Left kidney (tissue), 2 donors: ENCODE results near the gene RAB34. TPM values are rescaled to one million over a fixed set of nuclear protein-coding genes. Genes with fewer than 3 reads are reported as not detected.
A peak's percentile ranks its signal among the peaks of the same experiment; 100 is the strongest.

ENCODE experiments used
- DNase-seq: peaks from one replicate; pipeline ENCODE4 v3.0.0-alpha.2; 2013
- polyA plus RNA-seq: library from polyadenylated mRNA; unstranded; fragments of 120-200 nt; gene quantifications from one replicate; pipeline ENCODE4 v1.2.1, GENCODE V29; 2013; ENCODE audit not compliant: insufficient read length

Gene RAB34
- polyA plus RNA-seq, 1 donor = 181 TPM

DNA sequence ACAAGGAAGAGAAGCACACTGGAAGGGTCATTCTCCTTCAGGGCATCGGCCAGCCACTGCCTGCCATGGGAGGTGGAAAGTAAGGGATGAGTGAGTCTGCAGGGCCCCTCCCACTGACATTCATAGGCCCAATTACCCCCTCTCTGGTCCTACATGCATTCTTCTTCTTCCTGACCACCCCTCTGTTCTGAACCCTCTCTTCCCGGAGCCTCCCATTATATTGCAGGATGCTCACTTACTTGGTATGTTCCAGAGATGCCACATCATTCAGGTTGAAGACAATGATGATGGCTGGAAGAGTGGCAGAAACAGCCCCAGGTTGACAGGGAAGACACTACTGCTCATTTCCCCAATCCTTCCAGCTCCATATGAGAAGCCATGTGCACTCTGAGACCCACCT lies 2.5 kb downstream of the RAB34 start:
- no peak for DNase-seq

DNA sequence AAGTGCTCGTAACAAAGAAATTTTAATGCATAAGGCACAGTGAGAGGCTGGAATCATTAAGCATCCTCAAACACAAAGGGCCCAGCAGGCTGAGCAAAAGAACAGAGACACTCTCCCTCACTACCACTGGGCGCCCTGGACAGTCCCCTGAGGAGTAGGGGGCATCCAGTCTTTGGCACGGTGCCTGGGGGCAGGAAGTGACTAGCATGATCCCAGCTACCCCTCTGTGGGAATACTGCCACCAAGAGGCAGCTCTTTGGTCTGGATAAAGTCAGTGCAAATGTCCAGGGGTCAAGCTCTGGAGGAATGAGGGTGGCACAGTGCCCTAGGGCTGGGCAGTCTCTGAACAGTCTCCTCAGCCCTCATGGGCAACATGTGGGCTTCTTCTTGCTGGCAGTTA lies 3.4 kb downstream of the RAB34 start:
- DNase-seq = no peak

DNA sequence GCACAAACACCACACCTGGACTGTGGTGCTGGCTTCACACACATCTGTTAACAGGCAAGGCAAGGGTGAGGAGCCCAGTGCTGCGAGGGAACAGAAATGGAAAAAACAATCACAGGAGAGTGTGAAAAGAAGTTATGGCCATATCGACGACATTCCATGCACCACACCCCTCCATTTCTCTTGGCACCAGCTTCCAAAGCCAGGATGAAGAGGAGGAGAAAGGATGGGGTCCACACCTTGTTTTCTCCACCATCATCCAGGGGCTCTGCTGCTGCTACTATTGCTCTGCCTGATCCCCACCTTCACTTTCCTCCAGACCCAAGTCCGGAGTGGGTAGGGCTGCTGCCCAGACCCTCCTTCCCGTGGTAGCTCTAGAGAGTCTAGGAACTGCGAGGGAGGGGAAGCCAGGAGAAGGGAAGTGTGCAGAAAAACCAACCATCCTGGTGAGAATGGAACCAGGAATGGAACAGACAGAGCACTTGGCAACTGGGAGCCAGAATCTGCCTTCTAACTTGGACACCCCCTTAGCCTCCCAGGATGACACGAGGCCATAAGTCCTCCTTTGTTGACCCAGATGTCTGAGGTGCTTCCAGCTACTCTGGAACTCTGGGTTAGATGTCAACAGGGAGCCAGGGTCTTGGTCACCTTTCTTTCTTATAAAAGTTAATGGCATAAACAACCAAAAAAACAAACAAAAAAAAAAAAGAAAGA lies 4.8 kb downstream of the RAB34 start:
- no peak for DNase-seq

DNA sequence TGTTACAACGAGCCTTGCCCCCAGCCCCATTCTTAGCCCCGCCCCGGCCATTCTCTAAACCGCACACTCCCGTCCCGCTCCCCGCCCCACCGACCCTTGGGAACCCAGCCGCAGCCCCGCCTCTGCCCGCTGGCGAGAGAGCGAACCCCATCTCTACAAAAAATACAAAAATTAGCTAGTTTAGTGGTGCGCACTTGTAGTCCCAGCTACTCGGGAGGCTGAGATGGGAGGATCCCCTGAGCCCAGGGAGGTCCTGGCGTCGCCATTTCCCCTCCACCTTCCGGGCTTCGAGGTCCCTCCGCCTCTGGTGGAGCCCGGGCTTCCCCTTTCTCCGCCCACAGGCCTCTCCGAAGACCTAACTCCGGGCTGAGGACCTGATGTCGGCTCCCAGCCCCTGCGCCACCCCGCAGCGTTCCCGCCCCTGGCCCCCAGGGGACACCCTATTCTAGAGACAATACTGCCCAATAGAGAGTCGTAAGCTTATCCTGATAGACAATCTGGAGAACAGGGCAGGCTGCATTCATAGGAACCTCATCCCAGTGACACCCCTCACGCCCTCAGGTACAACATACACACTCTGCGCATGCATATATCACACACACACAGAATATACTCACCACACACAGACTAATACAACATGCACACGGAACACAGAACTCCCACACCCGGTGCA lies 5.5 kb downstream of the RAB34 start:
- no peak for DNase-seq

DNA sequence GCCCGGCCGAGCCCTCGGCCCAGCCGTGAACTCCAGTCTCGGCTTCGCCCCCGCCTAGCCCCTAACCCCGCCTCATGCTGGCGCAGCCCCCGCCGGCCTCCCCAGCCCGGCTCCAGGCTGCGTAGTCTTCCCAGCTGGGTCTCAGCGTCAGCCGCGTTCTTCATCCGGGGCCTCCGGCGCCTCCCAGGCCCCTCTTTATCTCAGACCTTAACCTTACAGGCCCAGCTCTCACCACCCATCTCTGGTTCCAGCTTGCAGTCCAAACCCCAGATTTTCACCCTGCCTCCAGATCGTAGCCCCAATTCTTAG lies 6.0 kb downstream of the RAB34 start, which contains the start of gene PROCA1:
PROCA1 (minus strand) TSS at position 166 of the 309 bp plus-strand sequence. CDS start 228 bp downstream, outside the sequence.
- DNase-seq = no peak

DNA sequence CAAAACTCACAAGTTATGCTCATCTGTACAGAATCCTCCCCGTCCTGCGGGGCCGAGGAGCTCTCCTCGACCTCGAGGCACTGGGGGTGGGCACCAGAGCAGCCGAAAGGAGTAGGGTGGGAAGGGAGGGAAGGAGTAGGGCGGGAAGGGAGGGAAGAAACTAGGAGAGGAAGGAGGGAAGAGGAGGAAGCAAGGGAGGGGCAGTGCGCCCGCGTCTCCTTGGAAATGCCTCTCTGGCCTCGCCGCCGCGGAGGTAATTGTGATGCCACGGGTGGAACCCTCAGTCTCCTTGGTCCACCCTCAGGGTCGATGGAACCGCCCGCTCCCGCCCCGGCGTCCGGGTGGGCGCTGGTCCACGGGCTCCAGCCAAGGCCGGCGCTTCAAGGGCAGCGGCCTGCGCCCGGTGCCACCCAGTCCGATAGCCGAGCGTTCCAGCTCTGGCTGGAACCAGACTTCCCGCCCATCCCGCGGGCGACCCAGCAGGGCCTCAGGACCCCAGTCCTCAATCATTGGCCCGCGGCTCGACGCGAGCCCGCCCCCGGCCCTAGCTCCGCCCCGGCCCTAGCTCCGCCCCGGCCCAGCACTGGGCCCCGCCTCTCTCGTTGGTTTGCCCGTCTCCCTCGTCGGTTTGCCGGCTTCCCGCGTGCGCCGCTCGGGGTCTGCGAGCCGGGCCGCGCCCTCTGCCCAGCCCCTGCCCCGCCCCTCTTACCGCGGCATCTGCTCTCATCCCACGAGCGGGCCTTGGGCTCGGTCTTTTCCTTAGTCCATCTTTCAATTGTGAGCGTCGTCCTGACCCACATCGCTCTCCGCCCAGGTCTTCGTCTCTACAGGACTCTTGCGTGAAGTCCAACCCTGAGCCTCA lies 6.6 kb downstream of the RAB34 start:
- DNase-seq = peak; percentile 92

DNA sequence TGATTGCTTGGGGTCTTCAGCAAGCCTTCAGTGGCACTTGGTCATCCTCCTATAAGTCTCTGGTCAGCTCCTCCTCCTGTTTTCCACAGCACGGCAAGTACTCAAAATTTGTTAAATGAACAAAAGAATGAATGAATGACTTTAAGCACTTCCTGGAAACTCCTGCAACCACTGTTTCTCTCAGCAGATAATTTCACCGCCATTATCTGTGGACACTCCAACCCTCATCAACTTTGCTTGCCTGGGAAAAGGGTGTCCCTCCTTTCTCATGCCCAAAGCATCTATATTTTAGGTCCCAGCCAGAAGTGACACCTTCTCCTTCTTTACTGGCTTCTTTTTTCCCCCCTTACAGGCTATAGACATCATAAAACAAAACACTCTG lies 10.3 kb downstream of the RAB34 start:
- no peak for DNase-seq

DNA sequence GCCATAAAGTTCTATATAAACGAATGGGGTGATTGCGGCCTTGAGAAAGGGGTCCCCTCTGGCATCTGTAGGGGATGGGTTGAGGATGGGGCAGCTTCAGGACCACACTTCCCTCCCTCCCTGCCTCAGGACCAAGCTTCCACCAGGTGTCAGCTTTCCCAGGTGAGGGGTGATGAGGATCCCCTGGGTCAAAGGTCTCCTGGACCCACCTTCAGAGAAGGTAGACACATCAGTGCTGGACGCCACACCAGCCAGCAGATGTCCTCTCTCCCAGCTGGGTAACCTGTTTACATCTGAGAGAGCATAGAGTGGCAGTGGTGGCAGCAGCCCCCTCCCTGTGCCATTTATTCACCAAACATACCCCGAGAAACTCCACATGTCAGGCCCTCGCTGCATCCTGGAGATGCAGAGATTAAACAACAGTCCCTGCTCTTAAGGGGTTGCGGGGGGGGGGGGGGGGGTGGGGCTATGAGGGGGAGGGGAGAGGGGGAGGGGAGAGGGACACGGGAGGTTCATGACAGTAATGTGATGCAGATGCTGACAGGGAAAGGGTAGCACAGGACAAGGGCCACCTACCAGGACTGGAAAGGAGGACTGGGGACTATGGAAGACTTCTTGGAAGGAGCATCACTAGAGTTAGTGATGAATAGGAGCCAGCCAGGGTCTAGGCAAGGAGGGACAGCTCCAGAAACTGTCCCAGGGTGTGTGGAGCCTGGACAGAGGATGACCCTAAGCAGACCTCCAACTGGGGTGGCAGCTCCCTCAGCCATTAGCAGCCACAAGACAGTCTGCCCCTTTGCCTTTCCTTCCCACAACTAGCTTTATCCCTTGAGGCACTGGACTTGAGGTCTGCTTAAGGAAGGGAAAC lies 11.0 kb downstream of the RAB34 start:
- DNase-seq = no peak

DNA sequence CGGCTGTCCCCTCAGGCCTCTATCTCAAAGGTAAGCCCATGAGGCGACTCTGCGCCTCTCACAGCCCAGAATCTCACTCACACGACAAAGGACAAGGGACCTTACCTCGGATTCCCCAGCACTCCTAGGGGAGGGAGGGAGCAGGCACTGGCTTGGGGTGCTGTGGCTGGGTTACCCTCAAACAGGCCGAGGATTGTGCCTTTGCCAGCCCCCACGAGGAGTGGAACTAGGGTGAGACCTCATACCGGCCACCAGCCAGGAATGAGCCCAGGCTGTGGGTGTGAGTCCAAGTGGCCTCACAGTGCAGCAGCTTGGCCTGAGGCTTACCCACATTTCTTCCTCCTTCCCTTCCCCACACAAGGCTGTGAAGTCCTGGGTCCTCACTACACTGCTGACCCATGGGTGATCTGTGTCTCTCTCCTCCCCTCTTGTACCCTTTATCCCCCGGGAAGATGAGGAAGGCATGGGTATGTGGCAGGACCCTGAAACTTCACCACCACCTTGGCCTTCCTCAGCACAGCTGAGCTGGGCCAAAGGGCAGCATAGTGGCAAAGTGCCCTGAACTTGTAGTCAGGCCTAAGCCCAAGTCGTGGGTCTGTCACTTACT lies 11.8 kb downstream of the RAB34 start:
- no peak for DNase-seq

DNA sequence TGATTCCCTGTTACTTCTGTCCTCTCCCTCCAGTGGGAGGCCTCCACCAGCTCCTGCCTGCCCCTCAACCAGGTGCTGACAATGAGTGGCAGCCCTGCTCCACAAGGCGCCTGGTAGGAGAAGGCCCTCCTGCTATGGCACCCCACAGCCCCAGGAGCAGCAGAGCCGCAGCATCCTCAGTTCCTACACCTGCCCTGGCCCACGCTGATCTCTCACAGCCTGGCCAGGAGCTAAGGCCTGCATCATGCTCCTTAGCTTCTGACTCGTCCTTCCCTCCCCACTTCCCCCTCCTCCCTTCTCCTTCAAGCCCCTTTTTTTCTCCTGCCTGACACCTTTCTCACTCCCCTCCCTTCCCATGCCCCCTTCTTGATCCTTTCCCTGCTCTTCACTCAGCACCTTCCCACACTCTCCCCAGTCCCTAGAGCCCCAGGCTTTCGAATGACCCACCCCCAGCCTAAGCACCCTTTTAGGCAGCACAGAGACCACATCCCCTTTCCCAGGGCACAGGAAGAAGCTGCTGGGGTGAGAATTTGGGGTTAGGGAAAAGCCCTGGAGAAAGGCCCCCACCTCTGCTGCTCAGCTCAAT lies 12.5 kb downstream of the RAB34 start:
- no peak for DNase-seq

DNA sequence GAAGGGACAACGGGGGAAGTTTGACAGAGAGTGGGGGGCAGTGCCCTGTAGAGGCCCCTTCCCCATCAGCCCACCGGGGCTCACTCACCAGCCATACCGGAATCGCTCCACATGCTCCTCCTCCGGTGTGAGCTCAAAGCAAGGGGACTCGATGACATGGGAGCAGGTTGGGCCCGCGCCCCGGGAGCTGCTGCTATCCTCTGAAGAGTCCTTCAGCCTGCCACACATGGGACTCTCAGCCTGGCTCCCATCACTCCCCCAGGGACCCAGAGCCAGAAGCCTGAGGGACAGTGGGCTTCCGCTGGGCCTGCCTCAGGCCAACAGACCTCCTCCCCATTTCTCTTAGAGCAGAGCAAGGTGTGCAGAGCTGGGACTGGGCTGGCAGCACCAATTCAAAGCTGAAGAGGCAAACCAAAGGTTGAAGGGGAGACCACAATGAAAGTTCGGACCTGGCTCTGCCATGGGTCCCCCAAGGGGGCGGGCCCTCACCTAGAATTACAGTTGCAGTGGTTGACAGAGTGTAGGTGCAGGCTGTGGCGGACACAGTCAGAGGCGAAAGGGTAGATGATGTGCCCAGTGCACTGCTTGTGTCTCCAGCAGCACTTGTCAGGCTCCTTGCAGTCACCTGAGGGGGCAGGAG lies 13.3 kb downstream of the RAB34 start:
- no peak for DNase-seq

DNA sequence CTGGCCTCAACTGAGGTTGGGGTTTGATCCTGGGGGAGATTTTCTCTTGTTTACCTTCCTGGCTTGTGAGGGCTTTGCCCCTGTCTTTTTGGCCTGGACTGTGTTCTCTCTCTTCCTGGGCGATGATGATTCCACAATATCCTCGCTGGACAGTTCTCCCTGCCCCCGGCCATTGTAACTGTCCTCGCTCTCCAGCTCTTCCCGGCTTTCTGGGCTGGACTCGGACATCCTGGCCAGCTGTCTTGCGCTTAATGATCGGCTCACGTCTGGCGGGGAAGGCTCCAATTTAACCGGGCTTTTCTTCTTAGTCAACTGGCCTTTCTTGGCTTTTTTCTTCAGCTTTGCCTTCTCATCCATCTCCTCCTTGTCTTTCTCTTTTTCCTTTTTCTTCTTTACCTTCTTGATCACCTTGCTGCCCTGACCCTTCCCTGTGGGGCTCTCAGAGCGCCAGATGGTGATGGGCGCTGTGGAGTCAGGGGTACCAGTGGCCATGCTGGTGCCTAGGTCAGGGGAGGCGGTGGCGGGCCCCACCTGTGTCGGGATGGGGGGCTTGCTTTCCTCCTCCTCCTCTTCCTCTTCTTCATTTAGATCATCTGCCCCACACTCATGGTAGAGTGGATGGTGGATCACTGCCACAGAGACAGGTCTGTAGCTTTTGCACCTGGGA lies 14.0 kb downstream of the RAB34 start:
- DNase-seq = no peak

DNA sequence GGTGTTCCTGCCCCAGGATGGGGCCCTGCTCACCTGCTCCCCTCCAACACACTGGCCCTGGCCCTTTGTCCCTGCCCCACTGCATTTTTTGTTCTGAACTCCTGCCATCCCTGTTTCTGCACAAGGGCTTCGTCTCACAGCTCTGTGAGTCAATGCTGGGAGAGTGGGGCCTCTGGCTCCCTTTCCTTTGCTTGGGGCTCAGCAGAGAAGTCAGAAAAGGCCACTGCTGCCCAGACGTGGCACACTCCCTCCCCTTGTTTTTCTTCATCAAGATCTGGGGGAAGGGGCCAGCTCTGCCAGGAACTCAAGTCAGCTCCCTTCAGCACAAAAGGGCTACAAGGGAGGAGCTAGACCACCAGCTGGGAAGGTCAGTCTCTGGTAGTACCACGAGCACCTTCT lies 14.9 kb downstream of the RAB34 start:
- no peak for DNase-seq

DNA sequence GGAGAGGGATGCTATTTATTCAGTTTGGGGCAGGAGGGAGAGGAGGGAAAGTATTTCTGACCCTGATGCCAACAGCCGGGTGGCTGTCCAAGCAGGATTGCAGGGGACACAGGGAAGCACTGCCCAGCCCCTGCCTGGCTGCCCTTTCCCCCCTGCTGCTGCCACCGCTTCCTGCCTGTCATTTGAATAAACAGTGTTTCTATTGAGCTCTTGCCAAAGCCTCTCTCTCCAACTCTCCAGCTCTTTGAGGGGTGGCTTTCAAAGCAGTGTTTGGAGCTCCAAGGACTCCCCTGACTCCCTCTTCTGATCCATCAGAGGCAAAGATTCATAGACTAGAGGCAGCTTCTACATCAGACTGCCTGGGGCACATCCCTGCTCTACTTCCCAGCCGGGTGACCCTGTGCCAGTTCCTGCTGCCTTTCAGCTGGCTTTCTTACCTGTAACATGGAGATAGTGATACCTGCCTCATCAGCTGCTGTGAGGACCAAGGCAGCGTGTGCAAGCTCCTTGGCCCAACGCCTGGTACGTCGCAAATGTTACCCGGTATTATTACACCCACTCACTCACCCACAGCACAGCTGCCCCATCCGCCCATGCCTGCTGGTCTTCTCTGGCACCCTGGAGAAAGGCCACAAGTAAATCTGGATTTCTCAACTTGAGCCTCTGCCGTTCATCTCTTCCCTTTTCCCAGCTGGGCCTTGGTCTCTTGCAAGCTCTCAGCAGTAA lies 15.5 kb downstream of the RAB34 start:
- no peak for DNase-seq

DNA sequence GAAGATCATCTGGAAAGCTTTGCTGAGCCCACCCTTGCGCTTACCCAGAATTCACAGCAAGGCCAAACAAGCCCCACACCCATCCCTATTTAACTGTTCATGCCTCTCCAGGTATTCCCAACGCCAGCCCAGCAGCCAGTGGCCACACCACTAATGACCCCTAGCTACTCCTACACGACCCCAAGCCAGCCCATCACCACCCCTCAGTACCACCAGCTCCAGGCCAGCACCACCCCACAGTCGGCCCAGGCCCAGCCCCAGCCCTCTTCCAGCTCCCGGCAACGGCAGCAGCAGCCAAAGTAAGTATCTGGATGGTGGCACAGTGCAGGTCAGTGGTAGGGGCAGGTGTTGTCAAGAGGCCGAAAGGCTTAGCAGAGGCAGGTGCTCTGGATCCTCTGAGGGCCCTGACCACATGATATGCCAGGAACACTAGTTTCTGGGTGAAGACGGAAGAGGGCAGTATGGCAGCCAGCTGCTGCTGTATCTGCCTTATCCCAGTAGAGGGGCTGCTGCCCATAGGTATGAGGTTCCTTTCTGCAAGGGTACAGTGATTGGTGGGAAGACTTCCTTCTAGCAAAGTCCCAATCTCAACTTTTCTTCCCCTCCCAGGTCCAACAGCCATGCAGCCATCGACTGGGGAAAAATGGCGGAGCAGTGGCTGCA lies 16.7 kb downstream of the RAB34 start:
- no peak for DNase-seq

DNA sequence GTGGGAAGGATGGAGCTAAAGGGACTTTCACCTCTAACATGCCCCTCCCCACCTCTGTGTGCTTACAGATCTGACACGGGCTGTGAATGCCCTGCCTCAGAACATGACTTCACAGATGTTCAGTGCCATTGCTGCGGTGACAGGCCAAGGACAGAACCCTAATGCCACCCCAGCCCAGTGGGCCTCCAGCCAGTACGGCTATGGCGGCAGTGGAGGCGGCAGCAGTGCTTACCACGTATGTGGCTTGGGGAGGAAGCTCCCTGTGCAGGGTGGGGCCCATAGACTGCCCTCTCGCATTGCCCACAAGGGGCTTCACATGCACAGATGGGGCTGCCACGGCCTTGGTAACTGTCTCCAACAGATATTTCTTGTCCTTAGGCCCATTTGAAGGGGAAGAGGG lies 17.4 kb downstream of the RAB34 start:
- no peak for DNase-seq

DNA sequence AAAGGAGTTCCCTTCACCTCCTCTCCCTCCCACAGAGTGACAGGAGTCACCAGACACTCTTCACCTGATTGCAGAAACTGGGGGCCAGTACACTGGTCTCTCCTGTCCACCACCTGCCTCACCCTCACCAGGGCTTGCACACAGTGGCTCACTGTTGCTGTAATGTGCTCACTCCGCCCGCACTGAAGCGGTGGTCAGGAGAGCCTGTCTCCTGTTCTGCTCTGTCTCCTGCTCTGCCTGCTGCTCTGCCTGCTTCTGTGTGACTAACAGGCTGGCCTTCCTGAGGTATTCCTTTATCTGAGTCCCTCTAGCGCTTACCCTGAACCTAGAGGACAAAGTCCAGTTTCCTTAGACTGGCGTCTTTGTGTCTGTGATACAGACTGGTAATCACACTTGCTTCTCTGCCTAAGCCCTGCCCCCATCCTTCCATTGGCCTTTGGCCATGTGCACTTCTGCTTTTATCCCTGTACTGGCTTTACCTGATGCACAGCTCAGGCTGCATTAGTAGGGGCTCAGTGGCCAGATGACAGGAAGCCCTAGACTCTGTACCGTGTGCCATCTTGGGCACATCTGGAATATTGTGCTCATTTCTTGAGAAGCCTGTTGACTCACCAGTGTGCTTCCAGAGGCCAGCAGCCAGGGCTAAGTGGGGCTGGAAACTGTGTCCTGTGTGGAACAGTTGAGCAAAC lies 19.3 kb downstream of the RAB34 start:
- DNase-seq = no peak

DNA sequence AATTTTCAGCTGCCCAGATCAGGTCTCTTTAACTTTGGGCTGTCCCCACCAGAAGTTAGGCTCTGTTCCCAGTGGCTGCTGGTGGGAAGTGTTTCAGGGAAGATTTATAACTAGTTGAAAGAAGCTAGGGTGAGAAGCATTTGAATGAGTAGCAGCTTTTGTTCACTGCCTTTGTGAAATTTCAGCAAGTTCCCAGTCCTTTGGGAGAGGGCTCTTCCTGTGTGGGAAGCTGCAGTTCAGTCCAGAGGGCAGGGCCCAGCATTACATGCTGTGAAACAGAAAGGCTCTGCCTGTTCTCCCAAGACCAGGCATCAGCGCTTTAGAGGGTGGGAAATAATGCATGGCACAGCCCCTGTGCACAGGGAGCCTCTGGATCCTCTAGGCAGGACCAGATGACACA lies 23.8 kb downstream of the RAB34 start:
- DNase-seq = no peak
